ENCODE data around the gene AKR1B1.
"Not testable (repeated sequence)": the region's sequence is repeated elsewhere in the genome, so short reads cannot be mapped to it uniquely, and the experiment has no call there.

The AKR1B1 gene

GRCh38 chr7:134458806-134459698, at the start of gene AKR1B1:
Gene AKR1B1 (minus strand): TSS chr7:134459100. CDS start chr7:134459062, 38 bp downstream.
- DNase-seq (ENCODE audit: low read depth in 2 of 2) = peak; percentile 87 to 88

GRCh38 chr7:134505856-134506255, 47.0 kb upstream of the AKR1B1 start:
- no peak for DNase-seq (ENCODE audit: low read depth in 2 of 2)

GRCh38 chr7:134504660-134505164, 45.8 kb upstream of the AKR1B1 start:
- no peak for DNase-seq (ENCODE audit: low read depth in 2 of 2)

- DNase-seq (ENCODE audit: low read depth in 2 of 2) = no peak
These were observed 43.8 kb upstream of the AKR1B1 start for GRCh38 chr7:134502463-134503371.

- DNase-seq (ENCODE audit: low read depth in 2 of 2) = no peak
These were observed 42.1 kb upstream of the AKR1B1 start for GRCh38 chr7:134500982-134501381.

- no peak for DNase-seq (ENCODE audit: low read depth in 2 of 2)
These were observed 41.5 kb upstream of the AKR1B1 start for GRCh38 chr7:134500406-134500805.

- no peak for DNase-seq (ENCODE audit: low read depth in 2 of 2)
These were observed 36.6 kb upstream of the AKR1B1 start for GRCh38 chr7:134495546-134495945.

- DNase-seq (ENCODE audit: low read depth in 2 of 2) = no peak
These were observed 34.2 kb upstream of the AKR1B1 start for GRCh38 chr7:134493091-134493490.

GRCh38 chr7:134487721-134488120, 28.8 kb upstream of the AKR1B1 start:
- not testable (repeated sequence) for DNase-seq (ENCODE audit: low read depth in 2 of 2)

- DNase-seq (ENCODE audit: low read depth in 2 of 2) = no peak
These were observed 26.3 kb upstream of the AKR1B1 start for GRCh38 chr7:134485203-134485602.

- DNase-seq (ENCODE audit: low read depth in 2 of 2) = no peak
These were observed 24.4 kb upstream of the AKR1B1 start for GRCh38 chr7:134483296-134483695.

GRCh38 chr7:134482858-134483257, 24.0 kb upstream of the AKR1B1 start:
- no peak for DNase-seq (ENCODE audit: low read depth in 2 of 2)

GRCh38 chr7:134481167-134481566, 22.3 kb upstream of the AKR1B1 start:
- DNase-seq (ENCODE audit: low read depth in 2 of 2) = no peak

- no peak for DNase-seq (ENCODE audit: low read depth in 2 of 2)
These were observed 21.8 kb upstream of the AKR1B1 start for GRCh38 chr7:134480730-134481129.

- DNase-seq (ENCODE audit: low read depth in 2 of 2) = no peak
These were observed 21.3 kb upstream of the AKR1B1 start for GRCh38 chr7:134480202-134480601.

- DNase-seq (ENCODE audit: low read depth in 2 of 2) = no peak
These were observed 19.8 kb upstream of the AKR1B1 start for GRCh38 chr7:134478707-134479106.

GRCh38 chr7:134477954-134478353, 19.1 kb upstream of the AKR1B1 start:
- DNase-seq (ENCODE audit: low read depth in 2 of 2) = no peak

- no peak for DNase-seq (ENCODE audit: low read depth in 2 of 2)
These were observed 17.1 kb upstream of the AKR1B1 start for GRCh38 chr7:134476044-134476443.

GRCh38 chr7:134474828-134475227, 15.9 kb upstream of the AKR1B1 start:
- no peak for DNase-seq (ENCODE audit: low read depth in 2 of 2)

- DNase-seq (ENCODE audit: low read depth in 2 of 2) = no peak
These were observed 15.0 kb upstream of the AKR1B1 start for GRCh38 chr7:134473861-134474291.

GRCh38 chr7:134472572-134473244, 13.8 kb upstream of the AKR1B1 start:
- DNase-seq (ENCODE audit: low read depth in 2 of 2) = no peak

GRCh38 chr7:134470864-134471263, 12.0 kb upstream of the AKR1B1 start:
- DNase-seq (ENCODE audit: low read depth in 2 of 2) = no peak

All from stimulated activated CD8-positive, alpha-beta memory T cell treated with anti-CD3 and anti-CD28 coated beads, Interleukin-15, amount 100 ng/mL, for 48 hours (primary cell).